GM23338 (cell line): Measurements from ENCODE around the gene GPC6. TPM values are rescaled to one million over a fixed set of nuclear protein-coding genes. Genes with fewer than 3 reads are reported as not detected.
A peak's percentile ranks its signal among the peaks of the same experiment; 100 is the strongest.

ENCODE experiments used
- ATAC-seq: fragments of 200-7000 bp; cut with Tn5 transposase; 3 replicates; pipeline ENCODE4 v1.9.1; 2020
- DNase-seq: peaks from one replicate; pipeline ENCODE4 v3.0.0-alpha.2; 2015; ENCODE audit warnings: low spot score
- H2AFZ ChIP-seq: fragments of 200-600 bp; sonication (generic); 2 replicates; pipeline ENCODE4 v1.8.0; 2016; ENCODE audit warnings: antibody characterized with exemption, mild to moderate bottlenecking, moderate library complexity
- H3F3A ChIP-seq: fragments of 200-600 bp; sonication (generic); replicated peaks from 2 replicates; pipeline ENCODE4 v1.8.0; 2017; ENCODE audit warnings: antibody characterized with exemption, mixed run types, low read depth
- H3K27ac ChIP-seq: fragments of 200-600 bp; sonication (generic); 2 replicates; pipeline ENCODE4 v1.6.1; 2016; ENCODE audit warnings: low read depth
- H3K27me3 ChIP-seq: fragments of 200-600 bp; sonication (generic); 2 replicates; pipeline ENCODE4 v1.8.0; 2016; ENCODE audit warnings: mild to moderate bottlenecking, mixed run types, moderate library complexity; ENCODE audit not compliant: insufficient read depth
- H3K36me3 ChIP-seq: fragments of 200-600 bp; sonication (generic); 2 replicates; pipeline ENCODE4 v1.8.0; 2016; ENCODE audit warnings: mild to moderate bottlenecking; ENCODE audit not compliant: insufficient read depth
- H3K4me1 ChIP-seq: fragments of 200-600 bp; sonication (generic); 2 replicates; pipeline ENCODE4 v1.8.0; 2016; ENCODE audit warnings: mild to moderate bottlenecking, moderate library complexity; ENCODE audit not compliant: insufficient read depth
- H3K4me2 ChIP-seq: fragments of 200-600 bp; sonication (generic); 2 replicates; pipeline ENCODE4 v1.7.1; 2017; ENCODE audit warnings: mixed run types
- H3K4me3 ChIP-seq: fragments of 200-600 bp; sonication (generic); 2 replicates; pipeline ENCODE4 v1.6.1; 2016; ENCODE audit warnings: mixed run types
- H3K79me2 ChIP-seq: fragments of 200-600 bp; sonication (generic); replicated peaks from 2 replicates; pipeline ENCODE4 v1.8.0; 2017; ENCODE audit warnings: mild to moderate bottlenecking; ENCODE audit not compliant: insufficient read depth
- H3K9me2 ChIP-seq: fragments of 200-600 bp; sonication (generic); 2 replicates; pipeline ENCODE4 v1.8.0; 2017; ENCODE audit not compliant: insufficient read depth
- H4K20me1 ChIP-seq: fragments of 200-600 bp; sonication (generic); replicated peaks from 2 replicates; pipeline ENCODE4 v1.8.0; 2017; ENCODE audit warnings: mild to moderate bottlenecking; ENCODE audit not compliant: insufficient read depth
- H3K27ac Mint-ChIP-seq: 2 replicates; pipeline ENCODE4 v1.8.0; 2020; ENCODE audit warnings: inconsistent platforms, mild to moderate bottlenecking, moderate library complexity, mixed read lengths
- H3K27me3 Mint-ChIP-seq: 3 replicates; pipeline ENCODE4 v1.8.0; 2022; ENCODE audit warnings: low read depth, mild to moderate bottlenecking, moderate library complexity, mixed read lengths, inconsistent platforms; ENCODE audit not compliant: insufficient read depth, poor library complexity
- H3K36me3 Mint-ChIP-seq: 3 replicates; pipeline ENCODE4 v1.8.0; 2021; ENCODE audit warnings: low read depth, mild to moderate bottlenecking, inconsistent platforms, moderate library complexity, mixed read lengths
- H3K4me1 Mint-ChIP-seq: 3 replicates; pipeline ENCODE4 v1.8.0; 2020; ENCODE audit warnings: mild to moderate bottlenecking, inconsistent platforms, mixed read lengths
- H3K4me3 Mint-ChIP-seq: 3 replicates; pipeline ENCODE4 v1.8.0; 2021; ENCODE audit warnings: moderate library complexity, mild to moderate bottlenecking, inconsistent platforms, mixed read lengths
- H3K9me3 Mint-ChIP-seq: 3 replicates; pipeline ENCODE4 v1.8.0; 2020; ENCODE audit warnings: moderate library complexity, mild to moderate bottlenecking, inconsistent platforms, mixed read lengths
- CREB1 ChIP-seq: fragments of 250-450 bp; sonication (Bioruptor Pico); IDR thresholded peaks from 2 replicates; pipeline ENCODE4 v1.5.0; 2020; ENCODE audit warnings: low read depth, mild to moderate bottlenecking, moderate library complexity
- CTCF ChIP-seq, 2 experiments: fragments of 200-600 bp in 1 of 2; sonication (generic) in 1 of 2; conservative IDR thresholded peaks; 2 replicates each; pipeline versions ENCODE4 v1.5.1 to v1.6.1; 2016 to 2017; ENCODE audit warnings: antibody characterized with exemption in 2 of 2, low read depth in 2 of 2, mild to moderate bottlenecking in 2 of 2, moderate library complexity in 1 of 2
- EZH2 ChIP-seq: fragments of 200-600 bp; sonication (generic); IDR thresholded peaks from one replicate; pipeline ENCODE4 v1.8.0; 2017; ENCODE audit warnings: antibody characterized with exemption, mild to moderate bottlenecking, low read depth; ENCODE audit not compliant: unreplicated experiment
- EZH2phosphoT487 ChIP-seq: fragments of 200-600 bp; sonication (generic); IDR thresholded peaks from one replicate; pipeline ENCODE4 v1.8.1; 2018; ENCODE audit warnings: antibody characterized with exemption; ENCODE audit not compliant: unreplicated experiment
- JUNB ChIP-seq: IDR thresholded peaks from one replicate; pipeline ENCODE4 v1.6.1; 2016; ENCODE audit warnings: antibody characterized with exemption; ENCODE audit not compliant: unreplicated experiment
- NANOG ChIP-seq: IDR thresholded peaks from 2 replicates; pipeline ENCODE4 v1.6.1; 2016; ENCODE audit warnings: antibody characterized with exemption, borderline replicate concordance
- POLR2AphosphoS5 ChIP-seq: IDR thresholded peaks from 2 replicates; pipeline ENCODE4 v1.6.1; 2016; ENCODE audit warnings: antibody characterized with exemption, low read depth
- STAT1 ChIP-seq: IDR thresholded peaks from one replicate; pipeline ENCODE4 v1.6.1; 2016; ENCODE audit warnings: antibody characterized with exemption; ENCODE audit not compliant: unreplicated experiment
- ZNF114 ChIP-seq: fragments of 250-450 bp; sonication (Bioruptor Pico); IDR thresholded peaks from 2 replicates; pipeline ENCODE4 v1.5.0; 2020; ENCODE audit warnings: mild to moderate bottlenecking, moderate library complexity
- ZNF331 ChIP-seq: fragments of 250-450 bp; sonication (Bioruptor Pico); IDR thresholded peaks from 2 replicates; pipeline ENCODE4 v1.5.0; 2020; ENCODE audit warnings: low read depth, mild to moderate bottlenecking, moderate library complexity
- polyA plus RNA-seq: library from polyadenylated mRNA; unstranded; fragments of >200 nt; fragmentation: Nextera tagmentation; extraction: Ambion mirVana; gene quantifications from 2 replicates; pipeline ENCODE4 v1.2.1, GENCODE V29; 2016
- total RNA-seq: library from RNA; depleted of rRNA; stranded (reverse); fragments of >200 nt; shearing (Covaris generic); gene quantifications from 2 replicates; pipeline ENCODE4 v1.2.3, GENCODE V29; 2014
- TF ChIP-seq, protein P1 (sequence below): IDR thresholded peaks from 2 replicates; pipeline ENCODE4 v1.6.1; 2016; ENCODE audit warnings: antibody characterized with exemption

The GPC6 gene
- total and polyA plus RNA-seq, 2 experiments from 2014 or later = 6.4 to 28.6 TPM

DNA sequence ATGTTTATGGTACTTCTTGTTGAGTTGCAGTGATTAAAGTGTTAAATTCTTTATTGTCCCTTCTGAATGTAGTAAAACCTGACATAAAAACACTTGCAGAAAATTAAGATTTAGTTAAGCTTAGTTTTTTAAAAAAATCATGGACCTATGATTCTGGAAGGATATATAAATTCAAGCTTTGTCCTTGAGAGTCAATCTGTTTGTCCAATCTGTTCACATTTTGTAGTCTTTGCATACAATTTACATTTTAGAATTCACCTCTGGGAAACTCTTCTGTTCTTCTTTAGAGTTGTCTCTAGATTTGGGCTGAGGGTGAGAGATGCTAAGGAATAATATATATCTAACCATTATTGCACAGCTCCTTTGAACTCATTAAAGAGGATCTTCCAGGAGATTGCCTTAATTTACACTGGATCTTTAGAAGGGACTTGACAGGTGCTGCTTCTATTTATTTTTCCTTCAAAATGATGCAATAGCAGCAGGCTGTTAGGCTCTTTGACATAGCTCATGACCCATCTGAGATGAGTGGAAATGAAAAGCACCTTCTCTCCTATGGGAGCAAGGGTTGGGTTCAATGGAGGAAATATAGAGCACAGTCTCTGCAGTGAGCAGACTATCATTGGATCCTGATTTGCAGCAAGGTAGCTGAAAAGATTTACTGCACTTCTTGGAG, 433.9 kb downstream of the GPC6 start:
- H3K36me3 ChIP-seq = no peaks in the 10 kb centered on the region
- H3K4me2 ChIP-seq = no peak overlapping the region
- H3K4me3 ChIP-seq = no peak overlapping the region
- H3K36me3 Mint-ChIP-seq = no peaks in the 10 kb centered on the region
- TF ChIP-seq CTCF (conservative IDR thresholded peaks at IDR 0.05; ENCODE audit: low read depth in 2 of 2) (no peak), POLR2AphosphoS5 (no peak), CREB1 (no peak), JUNB (no peak), ZNF114 (no peak), EZH2 (no peak), NANOG (no peak), ZNF331 (CRISPR knock-in tag) (no peak), STAT1 (no peak), EZH2phosphoT487 (no peak)
- no peak overlapping the region for H3K27ac ChIP-seq
- no peaks in the 10 kb centered on the region for H3K4me1 ChIP-seq
- H3K27ac Mint-ChIP-seq = 0 out of 2 replicates have a peak overlapping the region, but pooled peaks have one; percentile 40
- no peaks in the 10 kb centered on the region for H4K20me1 ChIP-seq
- H3K9me2 ChIP-seq = no peaks in the 10 kb centered on the region
- DNase-seq (no peak), ATAC-seq (no peak)
- no peaks in the 10 kb centered on the region for H3F3A ChIP-seq
- H3K27me3 ChIP-seq = no peaks in the 10 kb centered on the region
- no peak overlapping the region for H2AFZ ChIP-seq
- no peaks in the 10 kb centered on the region for H3K79me2 ChIP-seq
- H3K9me3 Mint-ChIP-seq = no peaks in the 10 kb centered on the region
- peaks cover 2% of the 10 kb centered on the region; the same call in 1 of the 3 replicates for H3K4me1 Mint-ChIP-seq
- H3K27me3 Mint-ChIP-seq = no peaks in the 10 kb centered on the region
- no peak overlapping the region for H3K4me3 Mint-ChIP-seq

DNA sequence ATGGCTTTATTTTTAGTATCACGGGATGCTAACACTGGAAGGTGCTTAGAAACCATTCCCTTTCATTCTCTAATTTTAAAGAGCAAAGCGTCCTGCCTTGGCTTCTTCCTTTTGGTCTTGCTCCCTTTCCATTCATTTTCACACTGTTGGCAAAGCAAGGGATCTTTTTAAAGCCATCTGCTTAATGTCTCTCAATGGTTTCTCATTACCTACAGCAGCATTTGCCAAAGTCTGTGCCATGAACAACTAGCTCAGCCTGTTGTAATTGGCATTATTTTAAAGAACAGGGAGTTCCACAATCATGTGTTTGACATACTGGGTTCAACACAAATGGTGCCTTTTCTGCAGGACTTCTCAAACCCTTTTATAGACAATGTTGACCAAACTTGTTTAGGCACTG, 444.3 kb downstream of the GPC6 start:
- peaks cover 3% of the 10 kb centered on the region; the same call in 1 of the 2 replicates for H3K9me2 ChIP-seq
- H3K36me3 ChIP-seq = no peaks in the 10 kb centered on the region
- peaks cover 10% of the 10 kb centered on the region for H3K36me3 Mint-ChIP-seq
- no peaks in the 10 kb centered on the region for H3F3A ChIP-seq
- no peaks in the 10 kb centered on the region for H3K27me3 Mint-ChIP-seq
- no peak overlapping the region for H3K4me3 Mint-ChIP-seq
- ATAC-seq = no peak
- no peaks in the 10 kb centered on the region for H4K20me1 ChIP-seq
- no peak for TF ChIP-seq ZNF114
- no peak for TF ChIP-seq ZNF331 (CRISPR knock-in tag)
- TF ChIP-seq POLR2AphosphoS5 = no peak
- TF ChIP-seq, protein P1, sequence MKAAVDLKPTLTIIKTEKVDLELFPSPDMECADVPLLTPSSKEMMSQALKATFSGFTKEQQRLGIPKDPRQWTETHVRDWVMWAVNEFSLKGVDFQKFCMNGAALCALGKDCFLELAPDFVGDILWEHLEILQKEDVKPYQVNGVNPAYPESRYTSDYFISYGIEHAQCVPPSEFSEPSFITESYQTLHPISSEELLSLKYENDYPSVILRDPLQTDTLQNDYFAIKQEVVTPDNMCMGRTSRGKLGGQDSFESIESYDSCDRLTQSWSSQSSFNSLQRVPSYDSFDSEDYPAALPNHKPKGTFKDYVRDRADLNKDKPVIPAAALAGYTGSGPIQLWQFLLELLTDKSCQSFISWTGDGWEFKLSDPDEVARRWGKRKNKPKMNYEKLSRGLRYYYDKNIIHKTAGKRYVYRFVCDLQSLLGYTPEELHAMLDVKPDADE = no peak
- no peak for TF ChIP-seq NANOG
- TF ChIP-seq STAT1 = no peak
- no peak overlapping the region for H3K4me2 ChIP-seq
- no peaks in the 10 kb centered on the region for H3K27me3 ChIP-seq
- no peak overlapping the region for H2AFZ ChIP-seq
- H3K79me2 ChIP-seq = no peaks in the 10 kb centered on the region
- H3K9me3 Mint-ChIP-seq = peaks cover 7% of the 10 kb centered on the region; the same call in 2 of the 3 replicates
- DNase-seq = no peak
- no peak overlapping the region for H3K27ac ChIP-seq
- H3K4me1 ChIP-seq = no peaks in the 10 kb centered on the region
- no peak overlapping the region for H3K4me3 ChIP-seq
- no peak overlapping the region for H3K27ac Mint-ChIP-seq
- H3K4me1 Mint-ChIP-seq = no peaks in the 10 kb centered on the region
